HL-60/S4 treated with retinoic acid at 250 ng/mL for 4 days and 3 days (cell line): Measurements from ENCODE around the gene TM9SF1.

Experiments used
- in situ Hi-C: fragments of 300-500 bp; cut with MboI; formaldehyde crosslinking; loops from 2 replicates; pipeline ENCODE4 v1.7.0; 2022; ENCODE audit warnings: low sequenced_read_pairs

TM9SF1 gene

GRCh38 chr14:24198814-24199524, 3.7 kb upstream of the TM9SF1 start:
- in situ Hi-C loops, result no loop called here

- in situ Hi-C loops, result no loop called here
These were observed 1.8 kb upstream of the TM9SF1 start for GRCh38 chr14:24197056-24197450.

- in situ Hi-C loops, result no loop called here
These were observed 1.1 kb upstream of the TM9SF1 start for GRCh38 chr14:24196071-24197055.

GRCh38 chr14:24194873-24195185, 412 bp downstream of the TM9SF1 start:
- in situ Hi-C loops, result no loop called here

GRCh38 chr14:24194186-24194872, 912 bp downstream of the TM9SF1 start:
- in situ Hi-C loops, result no loop called here

- in situ Hi-C loops, result no loop called here
These were observed 2.3 kb downstream of the TM9SF1 start for GRCh38 chr14:24192933-24193332.

GRCh38 chr14:24190416-24190815, 4.8 kb downstream of the TM9SF1 start:
- in situ Hi-C loops, result no loop called here

- in situ Hi-C loops, result no loop called here
These were observed 5.8 kb downstream of the TM9SF1 start for GRCh38 chr14:24189460-24189859.

GRCh38 chr14:24189059-24189375, 6.2 kb downstream of the TM9SF1 start:
- in situ Hi-C loops, result no loop called here

GRCh38 chr14:24188251-24189058, 6.8 kb downstream of the TM9SF1 start, which contains the start of gene IPO4:
Gene IPO4, minus strand, starts transcription at chr14:24188816. Its CDS starts 29 bp downstream, at chr14:24188787.
- in situ Hi-C loops, result no loop called here

- in situ Hi-C loops, result no loop called here
These were observed 7.7 kb downstream of the TM9SF1 start for GRCh38 chr14:24187539-24187915.

- in situ Hi-C loops, result no loop called here
These were observed 8.3 kb downstream of the TM9SF1 start for GRCh38 chr14:24186831-24187538.

- in situ Hi-C loops, result no loop called here
These were observed 9.5 kb downstream of the TM9SF1 start for GRCh38 chr14:24185741-24186140.

- in situ Hi-C loops, result no loop called here
These were observed 10.2 kb downstream of the TM9SF1 start for GRCh38 chr14:24185026-24185425.

GRCh38 chr14:24184104-24184970, 10.9 kb downstream of the TM9SF1 start:
- in situ Hi-C loops, result no loop called here

- in situ Hi-C loops, result no loop called here
These were observed 12.2 kb downstream of the TM9SF1 start for GRCh38 chr14:24183014-24183481.

GRCh38 chr14:24182110-24182882, 12.9 kb downstream of the TM9SF1 start:
- in situ Hi-C loops, result no loop called here

- in situ Hi-C loops, result no loop called here
These were observed 13.7 kb downstream of the TM9SF1 start for GRCh38 chr14:24181371-24182077.
